Suprapubic skin (tissue), 4 donors: ENCODE measurements around the gene PFDN4. TPM values are rescaled to one million over a fixed set of nuclear protein-coding genes. Genes with fewer than 3 reads are reported as not detected.

ENCODE experiments used
- DNase-seq, 2 donors: peaks; one replicate each; pipeline ENCODE4 v3.0.0-alpha.2; 2019; ENCODE audit warnings: low spot score in 2 of 2
- H3K27ac ChIP-seq: fragments of 200-600 bp; sonication (generic); one replicate; pipeline ENCODE4 v1.5.1; 2019
- H3K27me3 ChIP-seq: fragments of 200-600 bp; sonication (generic); one replicate; pipeline ENCODE4 v1.5.1; 2019
- H3K36me3 ChIP-seq: fragments of 200-600 bp; sonication (generic); one replicate; pipeline ENCODE4 v1.5.1; 2019
- H3K4me1 ChIP-seq: fragments of 200-600 bp; sonication (generic); one replicate; pipeline ENCODE4 v1.5.1; 2019
- H3K4me3 ChIP-seq: fragments of 200-600 bp; sonication (generic); one replicate; pipeline ENCODE4 v1.5.1; 2019; ENCODE audit warnings: mild to moderate bottlenecking
- H3K9me3 ChIP-seq: fragments of 200-600 bp; sonication (generic); one replicate; pipeline ENCODE4 v1.5.1; 2019
- CTCF ChIP-seq, 2 donors: fragments of 200-600 bp in 1 of 2; fragments of 450-650 bp in 1 of 2; sonication (generic) in 1 of 2; IDR thresholded peaks; one replicate each; pipeline ENCODE4 v1.5.1; 2016 to 2019; ENCODE audit warnings: antibody characterized with exemption in 2 of 2, mild to moderate bottlenecking in 1 of 2, moderate library complexity in 1 of 2
- EP300 ChIP-seq: sonication (generic); formaldehyde crosslinking; IDR thresholded peaks from one replicate; pipeline ENCODE4 v1.6.1; 2017; ENCODE audit warnings: antibody characterized with exemption
- POLR2A ChIP-seq, 2 donors: fragments of 450-650 bp; IDR thresholded peaks; one replicate each; pipeline ENCODE4 v1.6.1; 2017; ENCODE audit warnings: antibody characterized with exemption in 2 of 2, mild to moderate bottlenecking in 2 of 2, moderate library complexity in 2 of 2
- POLR2AphosphoS5 ChIP-seq, 3 donors: sonication (generic); formaldehyde crosslinking; IDR thresholded peaks; one replicate each; pipeline ENCODE4 v1.6.1; 2017; ENCODE audit warnings: antibody characterized with exemption in 3 of 3
- WGBS: methylation state at CpG from one replicate; pipeline ENCODE4 v1.1.5; 2018; 5-methylcytosine and 5-hydroxymethylcytosine counted together
- total RNA-seq, 4 donors: library from RNA; depleted of rRNA; stranded (reverse); fragments of >200 nt; gene quantifications; one replicate each; pipeline ENCODE4 v1.1.0, GENCODE V29; 2016

PFDN4 gene, protein sequence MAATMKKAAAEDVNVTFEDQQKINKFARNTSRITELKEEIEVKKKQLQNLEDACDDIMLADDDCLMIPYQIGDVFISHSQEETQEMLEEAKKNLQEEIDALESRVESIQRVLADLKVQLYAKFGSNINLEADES
- 10 to 100 TPM; 33.2 to 48.7 (median 42.0) TPM for total RNA-seq

- 3% methylated on average over 17 of the region's 76 CpGs for WGBS
- peak; percentile 83 to 87 for DNase-seq
- no peaks in the 10 kb centered on the region for H3K9me3 ChIP-seq
- H3K4me3 ChIP-seq: peak within 1 kb of the TSS; percentile 80
- peaks cover 32% of the 10 kb centered on the region for H3K4me1 ChIP-seq
- no peaks in the 10 kb centered on the region for H3K36me3 ChIP-seq
- peak within 1 kb of the TSS; percentile 99 for H3K27ac ChIP-seq
- TF ChIP-seq POLR2A (IDR thresholded peaks at IDR 0.05) (no peak), CTCF (IDR thresholded peaks at IDR 0.05) (peak; percentile 19 to 79), POLR2AphosphoS5 (IDR thresholded peaks at IDR 0.05) (peak in 2 of 3 donors; percentile 82 to 96)
- no peaks in the 10 kb centered on the region for H3K27me3 ChIP-seq
These were observed at the start of gene PFDN4 for GRCh38 chr20:54207743-54208547. PFDN4 (plus strand) TSS chr20:54208087; CDS start chr20:54208101, 14 bp downstream.

- DNase-seq: no peak
- H3K27me3 ChIP-seq: no peaks in the 10 kb centered on the region
- TF ChIP-seq EP300: no peak
- no peak for TF ChIP-seq POLR2AphosphoS5 (IDR thresholded peaks at IDR 0.05)
- no peak for TF ChIP-seq POLR2A (IDR thresholded peaks at IDR 0.05)
- no peak for TF ChIP-seq CTCF (IDR thresholded peaks at IDR 0.05)
- WGBS: 86% methylated on average over 3 of the region's 3 CpGs
- H3K9me3 ChIP-seq: no peaks in the 10 kb centered on the region
- H3K36me3 ChIP-seq: no peaks in the 10 kb centered on the region
- no peak overlapping the region for H3K27ac ChIP-seq
- H3K4me1 ChIP-seq: no peaks in the 10 kb centered on the region
- H3K4me3 ChIP-seq: no peak overlapping the region
These were observed 49.7 kb upstream of the PFDN4 start for GRCh38 chr20:54158226-54158625.

DNA sequence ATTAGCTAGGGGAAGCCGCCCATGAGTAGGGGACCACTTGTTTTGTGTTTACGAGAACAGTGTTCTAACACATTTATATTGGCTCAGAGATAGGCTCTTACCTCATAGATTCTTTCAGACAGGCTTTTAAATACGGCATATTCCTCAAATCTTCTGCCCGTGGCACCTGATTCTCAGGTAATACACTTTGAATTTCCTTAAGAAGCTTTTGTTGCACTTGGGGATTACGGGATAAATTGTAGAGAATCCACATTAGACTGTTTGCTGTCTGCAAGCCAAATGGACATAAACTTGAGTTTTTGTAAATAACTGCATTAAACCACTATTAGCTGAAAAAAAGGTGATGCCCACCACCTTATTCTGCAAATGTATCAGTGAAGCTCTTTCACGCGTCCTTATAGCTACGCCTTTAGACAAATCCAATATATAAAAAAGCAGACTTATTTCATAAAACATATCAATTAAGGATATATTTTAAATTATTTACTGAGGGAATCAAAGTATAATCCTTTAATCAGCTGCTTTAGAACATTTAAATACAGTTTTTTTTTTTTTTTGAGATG, 49.0 kb upstream of the PFDN4 start:
- no peak overlapping the region for H3K4me3 ChIP-seq
- 77% methylated on average over 8 of the region's 8 CpGs for WGBS
- H3K36me3 ChIP-seq: no peaks in the 10 kb centered on the region
- no peak overlapping the region for H3K27ac ChIP-seq
- no peak for TF ChIP-seq EP300
- TF ChIP-seq POLR2AphosphoS5 (IDR thresholded peaks at IDR 0.05): no peak
- no peak for TF ChIP-seq POLR2A (IDR thresholded peaks at IDR 0.05)
- no peak for TF ChIP-seq CTCF (IDR thresholded peaks at IDR 0.05)
- no peak for DNase-seq
- H3K9me3 ChIP-seq: no peaks in the 10 kb centered on the region
- no peaks in the 10 kb centered on the region for H3K4me1 ChIP-seq
- H3K27me3 ChIP-seq: peaks cover 2% of the 10 kb centered on the region

DNA sequence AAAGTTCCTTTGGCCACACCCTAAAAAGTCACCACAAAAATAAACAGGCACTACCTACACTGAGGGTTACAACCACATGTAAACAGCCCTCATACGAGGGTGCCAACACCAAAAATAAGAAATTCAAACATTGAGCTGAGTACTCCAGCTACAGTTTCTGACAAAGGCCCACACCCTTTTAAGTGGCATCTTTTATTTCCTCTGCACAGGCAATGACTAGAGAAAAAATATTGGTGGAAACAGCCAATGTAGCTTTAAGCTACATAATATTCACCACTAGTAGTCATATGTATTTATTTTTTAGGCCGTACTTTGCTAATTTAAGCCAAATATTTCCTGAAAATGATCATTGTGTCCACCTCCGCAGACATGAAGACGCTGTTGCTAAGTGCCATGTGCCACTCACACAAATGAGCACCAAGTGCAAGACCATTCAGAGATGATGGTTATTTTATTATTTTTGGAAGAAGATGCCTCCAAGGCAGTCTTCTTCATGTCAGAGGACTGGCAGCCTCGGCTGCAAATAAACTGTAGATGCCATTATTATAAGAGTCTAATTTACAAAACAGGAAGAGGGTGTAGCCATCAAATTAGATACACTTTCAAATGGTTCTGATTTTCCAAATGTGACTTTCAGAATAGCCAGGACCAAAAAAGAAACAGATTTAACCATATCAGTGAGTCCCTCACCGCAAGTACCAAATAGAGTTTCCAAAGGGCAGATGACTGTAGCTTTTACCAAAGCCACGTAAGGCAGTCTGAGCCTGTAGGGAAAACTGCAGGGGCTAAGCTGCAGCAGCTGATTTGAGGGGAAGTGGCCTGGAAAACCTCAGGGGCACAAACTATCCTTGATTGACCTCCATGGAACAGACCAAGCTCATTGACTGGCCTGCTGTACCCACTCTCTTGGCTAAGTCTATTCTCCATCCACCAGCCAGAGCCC, 47.6 kb upstream of the PFDN4 start:
- WGBS: 67% methylated on average over 7 of the region's 7 CpGs
- TF ChIP-seq POLR2AphosphoS5 (IDR thresholded peaks at IDR 0.05) (no peak), EP300 (no peak), POLR2A (IDR thresholded peaks at IDR 0.05) (no peak), CTCF (IDR thresholded peaks at IDR 0.05) (no peak)
- H3K4me1 ChIP-seq: no peaks in the 10 kb centered on the region

More for the DNA sequence above, 47.6 kb upstream of the PFDN4 start:
- Histone ChIP-seq H3K27ac (no peak overlapping the region), H3K36me3 (no peaks in the 10 kb centered on the region), H3K27me3 (peaks cover 6% of the 10 kb centered on the region), H3K4me3 (no peak overlapping the region), H3K9me3 (no peaks in the 10 kb centered on the region)
- DNase-seq: no peak
